Mammary epithelial cell (primary cell): ENCODE measurements around the gene RUNDC1.

Experiments
- EZH2 ChIP-seq: IDR thresholded peaks from 2 replicates; pipeline ENCODE4 v1.6.1; 2012; ENCODE audit warnings: low read length, inconsistent platforms, borderline replicate concordance
- TF ChIP-seq, protein P1 (sequence below), 2 donors: IDR thresholded peaks in 1 of 2; conservative IDR thresholded peaks in 1 of 2; 2 replicates each; pipeline ENCODE4 v1.5.1; 2011 to 2012; ENCODE audit warnings: inconsistent platforms in 2 of 2, low read length in 2 of 2, mild to moderate bottlenecking in 2 of 2, control low read depth in 1 of 2, low read depth in 1 of 2; ENCODE audit not compliant: insufficient read depth in 1 of 2; ENCODE audit errors: extremely low read depth in 1 of 2

DNA sequence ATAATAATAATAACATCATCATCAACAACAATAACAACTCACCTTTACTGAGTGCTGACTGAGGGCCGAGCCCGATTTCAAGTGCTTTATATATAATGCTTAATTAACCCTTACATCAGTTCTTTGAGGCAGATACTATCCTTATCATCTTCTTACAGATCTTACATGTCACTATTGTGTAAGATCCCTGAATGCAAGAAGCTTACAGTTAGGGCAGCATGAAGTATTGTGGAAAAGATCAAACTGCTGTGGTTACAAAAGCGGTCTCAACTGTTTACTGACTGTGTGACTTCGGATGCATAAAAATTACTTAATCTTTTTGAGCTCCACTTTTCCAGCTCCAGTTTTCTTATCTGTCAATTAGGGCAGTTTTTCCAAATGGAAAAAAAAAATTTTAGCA is 38.6 kb downstream of the RUNDC1 start:
- TF ChIP-seq, protein P1, sequence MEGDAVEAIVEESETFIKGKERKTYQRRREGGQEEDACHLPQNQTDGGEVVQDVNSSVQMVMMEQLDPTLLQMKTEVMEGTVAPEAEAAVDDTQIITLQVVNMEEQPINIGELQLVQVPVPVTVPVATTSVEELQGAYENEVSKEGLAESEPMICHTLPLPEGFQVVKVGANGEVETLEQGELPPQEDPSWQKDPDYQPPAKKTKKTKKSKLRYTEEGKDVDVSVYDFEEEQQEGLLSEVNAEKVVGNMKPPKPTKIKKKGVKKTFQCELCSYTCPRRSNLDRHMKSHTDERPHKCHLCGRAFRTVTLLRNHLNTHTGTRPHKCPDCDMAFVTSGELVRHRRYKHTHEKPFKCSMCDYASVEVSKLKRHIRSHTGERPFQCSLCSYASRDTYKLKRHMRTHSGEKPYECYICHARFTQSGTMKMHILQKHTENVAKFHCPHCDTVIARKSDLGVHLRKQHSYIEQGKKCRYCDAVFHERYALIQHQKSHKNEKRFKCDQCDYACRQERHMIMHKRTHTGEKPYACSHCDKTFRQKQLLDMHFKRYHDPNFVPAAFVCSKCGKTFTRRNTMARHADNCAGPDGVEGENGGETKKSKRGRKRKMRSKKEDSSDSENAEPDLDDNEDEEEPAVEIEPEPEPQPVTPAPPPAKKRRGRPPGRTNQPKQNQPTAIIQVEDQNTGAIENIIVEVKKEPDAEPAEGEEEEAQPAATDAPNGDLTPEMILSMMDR (conservative IDR thresholded peaks at IDR 0.05 in 1 of 2, IDR thresholded peaks at IDR 0.05 in 1 of 2; ENCODE audit: extremely low read depth in 1 of 2, insufficient read depth in 1 of 2, low read depth in 1 of 2, low read length in 2 of 2): no peak
- no peak for TF ChIP-seq EZH2
